Choroid plexus epithelial cell (primary cell): ENCODE results near the gene TUT7.
"Not testable (repeated sequence)": the region's sequence is repeated elsewhere in the genome, so short reads cannot be mapped to it uniquely, and the experiment has no call there.

Experiments used
- DNase-seq: peaks from one replicate; pipeline ENCODE4 v3.0.0-alpha.2; 2010; ENCODE audit warnings: low read depth
- H3K4me3 ChIP-seq: 2 replicates; pipeline ENCODE4 v1.5.1; 2011; ENCODE audit warnings: low read depth, mild to moderate bottlenecking, control low read depth, low read length, moderate library complexity
- TF ChIP-seq, protein P1 (sequence below): conservative IDR thresholded peaks from 2 replicates; pipeline ENCODE4 v1.5.1; 2011; ENCODE audit warnings: low read depth, mild to moderate bottlenecking, control low read depth, inconsistent platforms, low read length, moderate library complexity

Gene TUT7

DNA sequence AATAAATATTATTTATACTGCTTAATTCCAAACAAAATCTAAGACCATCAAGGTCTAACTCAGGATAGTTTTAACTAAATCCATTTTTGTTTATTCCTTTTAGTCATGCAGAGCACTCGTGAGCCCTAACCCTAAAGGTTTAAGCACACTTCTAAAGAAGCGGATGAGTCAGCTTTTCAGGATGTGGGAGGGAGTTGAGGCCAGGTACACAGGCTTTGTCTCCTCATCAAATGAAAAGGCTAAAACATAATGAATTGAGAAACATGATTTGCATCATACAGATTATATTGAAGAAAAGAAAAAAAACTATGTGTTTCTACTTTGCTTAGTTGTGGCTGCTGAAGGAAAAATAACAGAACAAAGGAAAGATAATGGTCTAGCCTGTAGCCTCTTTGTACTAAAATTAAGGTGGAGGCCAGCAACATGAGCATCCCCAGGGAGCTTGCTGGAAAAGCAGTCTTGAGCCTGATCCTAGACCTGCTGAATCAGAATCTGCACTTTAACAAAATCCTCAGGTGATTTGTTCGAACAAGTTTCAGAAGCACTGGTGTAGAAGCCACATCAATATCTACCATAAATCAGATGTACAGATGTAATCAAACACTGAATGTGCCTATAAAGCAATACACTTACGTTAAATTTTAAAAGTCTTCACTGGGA is 50.8 kb downstream of the TUT7 start:
- TF ChIP-seq, protein P1, sequence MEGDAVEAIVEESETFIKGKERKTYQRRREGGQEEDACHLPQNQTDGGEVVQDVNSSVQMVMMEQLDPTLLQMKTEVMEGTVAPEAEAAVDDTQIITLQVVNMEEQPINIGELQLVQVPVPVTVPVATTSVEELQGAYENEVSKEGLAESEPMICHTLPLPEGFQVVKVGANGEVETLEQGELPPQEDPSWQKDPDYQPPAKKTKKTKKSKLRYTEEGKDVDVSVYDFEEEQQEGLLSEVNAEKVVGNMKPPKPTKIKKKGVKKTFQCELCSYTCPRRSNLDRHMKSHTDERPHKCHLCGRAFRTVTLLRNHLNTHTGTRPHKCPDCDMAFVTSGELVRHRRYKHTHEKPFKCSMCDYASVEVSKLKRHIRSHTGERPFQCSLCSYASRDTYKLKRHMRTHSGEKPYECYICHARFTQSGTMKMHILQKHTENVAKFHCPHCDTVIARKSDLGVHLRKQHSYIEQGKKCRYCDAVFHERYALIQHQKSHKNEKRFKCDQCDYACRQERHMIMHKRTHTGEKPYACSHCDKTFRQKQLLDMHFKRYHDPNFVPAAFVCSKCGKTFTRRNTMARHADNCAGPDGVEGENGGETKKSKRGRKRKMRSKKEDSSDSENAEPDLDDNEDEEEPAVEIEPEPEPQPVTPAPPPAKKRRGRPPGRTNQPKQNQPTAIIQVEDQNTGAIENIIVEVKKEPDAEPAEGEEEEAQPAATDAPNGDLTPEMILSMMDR: no peak
- H3K4me3 ChIP-seq: no peak overlapping the region
- peak; percentile 82 for DNase-seq

GRCh38 chr9:86301686-86302085 is 52.5 kb downstream of the TUT7 start:
- TF ChIP-seq, protein P1: no peak
- H3K4me3 ChIP-seq: no peak overlapping the region
- no peak for DNase-seq

DNA sequence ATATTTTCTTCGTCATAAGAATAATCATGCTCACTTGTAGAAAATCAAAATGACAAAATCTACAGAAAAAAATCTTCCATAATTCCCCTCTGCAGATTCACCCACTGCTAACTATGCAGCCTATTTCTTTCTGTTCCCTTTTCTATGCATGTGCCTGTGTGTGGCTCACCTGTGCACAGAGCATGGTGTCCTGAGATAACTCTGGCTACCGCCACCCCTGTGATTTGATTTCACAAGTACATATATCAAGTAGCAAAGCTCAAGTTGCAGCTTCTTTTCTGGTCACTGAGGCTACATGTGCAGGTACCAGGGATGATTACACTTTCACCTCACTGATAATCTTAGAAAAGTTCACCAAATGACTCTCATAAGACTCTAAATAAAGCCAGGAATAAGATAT is 53.5 kb downstream of the TUT7 start:
- DNase-seq: no peak
- no peak overlapping the region for H3K4me3 ChIP-seq
- TF ChIP-seq, protein P1: no peak

DNA sequence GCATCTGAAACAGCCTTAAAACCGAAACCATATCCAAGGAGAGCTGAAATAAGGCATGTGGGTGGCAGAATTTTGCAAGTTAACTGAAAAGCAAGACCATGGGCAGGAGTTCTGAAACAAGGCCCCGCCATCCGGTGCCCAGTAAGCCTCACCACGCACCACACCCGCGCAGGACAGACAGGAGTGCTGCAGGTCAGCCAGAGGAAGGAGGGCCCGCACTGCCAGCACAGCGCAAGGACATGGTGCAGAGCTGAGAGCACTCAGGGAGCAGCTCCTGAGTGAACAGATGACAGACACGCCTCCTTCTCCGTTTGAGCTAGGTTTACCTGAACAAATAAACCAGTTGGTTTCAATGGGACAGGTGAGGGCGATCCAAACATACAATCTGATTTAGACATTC is 55.3 kb downstream of the TUT7 start:
- no peak for DNase-seq
- TF ChIP-seq, protein P1: no peak
- H3K4me3 ChIP-seq: no peak overlapping the region

DNA sequence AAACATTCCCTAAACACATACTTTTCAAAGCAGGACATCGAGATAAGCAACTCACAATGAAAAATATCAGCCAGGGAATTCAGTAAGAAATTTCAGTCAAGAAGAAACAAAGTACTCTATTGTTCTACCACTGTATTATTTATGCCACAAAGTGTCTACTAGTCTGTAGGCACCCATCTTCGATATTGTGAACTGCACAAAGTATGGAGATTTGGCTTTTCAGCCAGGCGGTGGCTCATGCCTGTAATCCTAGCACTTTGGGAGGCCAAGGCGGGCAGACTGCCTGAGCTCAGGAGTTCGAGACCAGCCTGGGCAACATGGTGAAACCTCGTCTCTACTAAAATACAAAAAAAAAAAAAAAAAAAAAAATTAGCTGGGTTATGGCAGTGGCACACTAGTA is 63.9 kb downstream of the TUT7 start:
- H3K4me3 ChIP-seq, DNase-seq: not testable (repeated sequence)

GRCh38 chr9:86288499-86289198 is 65.6 kb downstream of the TUT7 start:
- no peak for DNase-seq
- no peak overlapping the region for H3K4me3 ChIP-seq
- TF ChIP-seq, protein P1: no peak

GRCh38 chr9:86287013-86287412 is 67.2 kb downstream of the TUT7 start:
- H3K4me3 ChIP-seq: no peak overlapping the region
- TF ChIP-seq, protein P1: peak; percentile 72
- DNase-seq: peak; percentile 84
